T-helper 9 cell (primary cell): ENCODE measurements around the gene TEAD3.
"Not testable (repeated sequence)": the region's sequence is repeated elsewhere in the genome, so short reads cannot be mapped to it uniquely, and the experiment has no call there.

Experiments
- DNase-seq: peaks from one replicate; pipeline ENCODE4 v3.0.0-alpha.2; 2020

TEAD3 gene

DNA sequence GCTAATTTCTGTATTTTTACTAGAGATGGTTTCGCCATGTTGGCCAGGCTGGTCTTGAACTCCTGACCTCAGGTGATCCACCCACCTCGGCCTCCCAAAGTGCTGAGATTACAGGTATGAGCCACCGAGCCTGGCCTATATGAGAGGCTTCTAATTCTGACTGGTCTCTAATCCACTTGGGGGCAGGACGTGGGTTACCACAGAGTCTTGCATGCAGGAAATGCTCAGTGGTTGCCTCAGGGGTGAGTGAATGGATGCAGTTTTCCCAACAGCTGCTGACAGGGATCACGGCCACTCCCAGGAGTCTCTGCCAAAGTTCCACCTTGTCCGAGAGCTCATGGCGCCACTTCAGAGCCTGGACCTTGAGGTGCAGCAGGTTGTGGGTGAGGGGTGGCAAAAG is 51.2 kb downstream of the TEAD3 start:
- DNase-seq, result no peak

- DNase-seq, result no peak
These were observed 53.4 kb downstream of the TEAD3 start for GRCh38 chr6:35443341-35444030.

DNA sequence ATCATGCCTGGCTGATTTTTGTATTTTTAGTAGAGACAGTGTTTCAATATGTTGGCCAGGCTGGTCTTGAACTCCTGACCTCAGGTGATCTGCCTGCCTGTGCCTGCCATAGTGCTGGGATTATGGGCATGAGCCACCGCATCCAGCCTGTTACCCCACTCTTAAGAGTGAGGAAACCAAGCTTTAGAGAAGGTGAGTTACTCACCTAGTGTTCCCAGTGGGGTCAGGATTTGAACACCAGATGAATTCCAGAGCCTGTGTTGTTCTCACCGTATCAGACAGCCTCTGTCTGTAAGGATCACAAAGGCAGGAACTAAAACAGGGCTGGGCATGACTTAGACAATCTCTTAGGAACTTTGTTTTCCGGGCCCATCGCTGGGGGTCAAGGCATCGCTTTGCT is 54.2 kb downstream of the TEAD3 start:
- no peak for DNase-seq

DNA sequence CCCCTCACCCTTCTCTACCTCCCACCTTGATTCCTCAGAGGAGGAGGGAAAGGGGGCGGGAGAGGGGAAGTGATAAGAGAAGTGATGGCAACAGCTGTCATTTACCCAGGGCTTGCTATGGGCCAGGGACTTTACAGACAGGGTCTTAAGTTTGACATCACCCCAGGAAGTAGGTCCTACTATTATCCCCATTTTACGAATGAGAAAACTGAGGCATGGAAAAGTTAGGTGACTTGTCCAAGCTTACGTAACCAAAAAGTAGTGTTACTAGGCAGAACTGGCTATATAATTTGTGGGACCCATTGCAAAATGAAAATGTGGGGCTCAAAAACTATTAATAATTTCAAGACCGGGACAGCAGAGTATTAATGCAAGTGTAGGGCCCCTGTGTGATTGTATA is 55.2 kb downstream of the TEAD3 start:
- DNase-seq, result no peak

DNA sequence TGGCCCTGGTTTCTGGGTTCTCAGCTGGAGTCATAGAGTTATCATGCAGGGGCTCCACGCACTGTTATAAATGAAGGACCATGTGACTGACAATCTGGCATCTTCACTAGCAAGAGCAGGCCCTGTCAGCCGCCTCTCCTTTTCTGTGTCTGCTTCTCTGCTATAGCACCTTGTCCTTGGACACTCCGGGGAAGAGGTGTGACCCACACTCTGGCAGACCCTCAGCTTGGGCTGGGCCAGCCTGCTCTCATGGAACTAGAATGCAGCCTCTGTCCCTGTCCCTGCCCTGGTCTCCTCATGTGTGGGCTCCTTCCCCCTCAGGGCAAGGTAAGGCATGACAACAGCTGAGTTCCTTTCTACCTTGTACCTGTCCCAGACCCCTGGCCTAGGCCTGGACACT is 55.7 kb downstream of the TEAD3 start:
- no peak for DNase-seq

GRCh38 chr6:35439308-35439707 is 57.6 kb downstream of the TEAD3 start:
- no peak for DNase-seq

DNA sequence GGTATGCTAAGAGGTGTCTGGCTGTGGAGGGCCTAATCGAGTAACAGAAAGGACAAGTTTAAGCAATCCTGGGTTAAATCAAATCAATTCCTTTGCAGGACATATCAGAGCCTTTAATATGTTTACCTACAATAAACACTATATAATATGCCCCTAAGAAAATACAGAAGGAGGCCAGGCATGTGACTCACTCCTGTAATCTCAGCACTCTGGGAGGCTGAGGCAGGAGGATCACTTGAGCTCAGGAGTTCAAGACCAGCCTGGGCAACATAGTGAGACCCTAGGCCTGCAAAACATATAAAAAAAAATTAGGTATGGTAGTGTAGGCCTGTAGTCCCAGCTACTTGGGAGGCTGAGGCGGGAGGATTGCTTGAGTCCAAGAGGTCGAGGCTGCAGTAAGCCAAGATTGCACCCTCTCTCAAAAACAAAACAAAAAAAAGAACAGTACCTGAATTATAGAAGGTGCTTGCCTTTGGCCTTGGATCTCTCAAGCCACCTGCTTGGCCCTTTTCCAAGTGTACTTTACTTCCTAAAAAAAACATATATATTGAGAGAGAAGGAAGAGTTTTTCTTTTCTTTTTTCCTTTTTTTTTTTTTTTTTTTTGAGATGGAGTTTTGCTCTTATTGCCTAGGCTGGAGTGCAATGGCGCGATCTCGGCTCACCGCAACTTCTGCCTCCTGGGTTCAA is 58.4 kb downstream of the TEAD3 start:
- DNase-seq, result not testable (repeated sequence)

GRCh38 chr6:35436071-35436857 is 60.6 kb downstream of the TEAD3 start:
- no peak for DNase-seq

DNA sequence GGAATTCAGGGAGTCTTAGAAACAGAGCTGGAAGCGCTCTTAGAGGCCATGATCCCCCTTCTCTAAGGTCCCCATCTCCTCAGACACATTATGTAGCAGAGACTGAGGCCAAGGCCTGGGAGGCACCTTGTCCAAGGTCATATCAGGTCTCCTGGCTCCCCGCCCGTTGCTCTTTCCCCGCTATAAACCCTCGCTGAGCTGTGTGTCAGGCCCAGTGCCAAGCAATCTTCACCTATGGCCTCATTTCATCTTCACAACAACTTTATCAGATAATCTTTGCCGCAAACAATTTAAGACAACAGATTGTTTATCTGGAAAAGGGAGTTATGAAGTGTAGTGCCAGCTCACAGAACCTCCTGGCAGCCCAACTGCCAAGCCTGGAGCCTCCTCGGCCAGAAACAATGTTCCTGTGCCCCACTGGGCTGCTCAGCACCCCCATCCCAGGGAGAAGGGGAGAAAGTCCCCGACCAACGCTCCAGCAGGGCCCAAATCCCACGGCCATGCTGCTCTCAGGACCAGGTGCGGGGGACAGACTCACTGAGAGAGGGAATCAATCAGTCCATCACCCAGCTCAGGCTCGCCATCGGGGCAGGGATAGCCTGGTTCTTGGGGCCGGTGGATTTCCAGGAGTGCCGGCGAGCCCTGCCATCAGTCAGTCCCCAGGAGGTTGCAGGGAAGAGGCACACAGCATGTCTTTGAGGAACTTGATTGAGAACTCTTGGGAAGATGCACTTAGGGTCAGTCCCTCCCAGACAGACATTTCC is 61.6 kb downstream of the TEAD3 start:
- no peak for DNase-seq

- not testable (repeated sequence) for DNase-seq
These were observed 64.2 kb downstream of the TEAD3 start for GRCh38 chr6:35432702-35433101.

DNA sequence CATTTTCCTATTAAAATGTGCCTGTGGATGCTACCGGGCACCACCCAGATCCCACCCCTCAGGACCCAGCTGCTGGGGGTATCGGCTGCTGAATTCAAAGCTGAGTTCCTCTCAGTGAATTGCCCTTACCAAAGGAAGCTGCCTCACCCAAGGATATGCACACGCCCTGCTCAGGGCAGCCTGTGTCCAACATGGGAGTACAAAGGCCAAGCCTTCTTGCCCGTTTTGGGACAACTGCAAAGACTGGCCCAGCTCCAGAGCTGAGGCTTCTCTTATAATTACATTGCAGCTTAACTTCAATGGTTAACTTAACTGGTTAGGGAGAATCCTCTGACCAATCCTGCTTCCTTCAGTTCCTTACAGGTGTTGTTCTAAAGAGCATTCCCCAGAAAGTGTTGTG is 64.6 kb downstream of the TEAD3 start:
- DNase-seq, result no peak

DNA sequence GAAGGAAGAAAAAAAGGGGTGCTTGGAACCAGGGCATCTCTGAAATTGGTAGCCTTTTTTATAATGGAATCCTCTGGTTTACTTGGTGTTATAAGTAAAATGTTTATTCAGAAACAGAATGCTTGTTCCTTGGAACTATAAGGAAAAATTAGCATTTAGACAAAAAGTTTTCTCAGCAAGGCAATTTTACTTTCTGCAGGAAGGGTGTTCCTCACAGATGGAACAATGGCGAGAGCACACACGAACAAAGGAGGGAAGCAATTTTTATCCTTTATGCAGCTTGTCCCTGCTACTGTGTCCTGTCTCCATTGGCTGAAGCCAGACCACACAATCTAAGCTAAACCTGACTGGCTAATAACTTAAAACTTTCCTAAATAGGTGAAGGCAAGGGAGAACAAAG is 67.4 kb downstream of the TEAD3 start:
- DNase-seq, result no peak

DNA sequence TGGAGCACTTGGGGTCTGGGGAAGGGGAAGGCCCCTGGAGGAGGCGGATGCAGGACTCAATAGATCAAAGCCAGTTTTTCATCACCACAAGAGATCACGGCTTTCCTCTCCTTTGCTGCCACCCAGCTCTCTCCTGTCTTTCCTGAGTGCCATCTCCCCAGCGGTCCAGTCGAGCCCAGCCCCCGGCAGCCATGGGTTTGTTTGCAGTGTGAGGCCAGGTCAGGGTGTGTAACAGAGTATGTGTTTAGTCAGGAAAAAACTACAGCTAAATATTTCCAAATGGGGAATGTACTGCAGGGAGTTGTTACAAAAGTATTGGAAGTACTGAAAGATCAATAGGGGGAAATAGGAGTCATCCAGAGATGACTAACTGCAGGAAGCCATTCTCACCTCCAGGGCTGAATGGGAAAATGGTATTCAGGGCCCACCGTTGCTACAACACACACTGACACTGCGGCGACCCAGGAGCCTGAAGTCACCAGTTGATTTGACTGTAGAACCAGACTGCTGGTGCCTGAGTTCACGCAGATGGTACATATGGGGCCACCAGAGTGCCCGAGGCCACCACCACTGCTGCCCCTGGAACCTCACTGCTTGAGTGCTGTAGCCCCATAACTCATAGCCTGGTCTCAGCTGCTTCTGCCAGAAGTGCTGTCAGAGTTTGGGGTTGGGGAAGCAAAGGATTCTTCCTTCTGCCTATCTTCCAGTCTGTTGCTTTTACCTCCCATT is 68.3 kb downstream of the TEAD3 start:
- DNase-seq, result no peak

- DNase-seq, result no peak
These were observed 69.0 kb downstream of the TEAD3 start for GRCh38 chr6:35427851-35428321.

GRCh38 chr6:35427435-35427834 is 69.4 kb downstream of the TEAD3 start:
- no peak for DNase-seq

GRCh38 chr6:35426074-35426473 is 70.8 kb downstream of the TEAD3 start:
- no peak for DNase-seq

DNA sequence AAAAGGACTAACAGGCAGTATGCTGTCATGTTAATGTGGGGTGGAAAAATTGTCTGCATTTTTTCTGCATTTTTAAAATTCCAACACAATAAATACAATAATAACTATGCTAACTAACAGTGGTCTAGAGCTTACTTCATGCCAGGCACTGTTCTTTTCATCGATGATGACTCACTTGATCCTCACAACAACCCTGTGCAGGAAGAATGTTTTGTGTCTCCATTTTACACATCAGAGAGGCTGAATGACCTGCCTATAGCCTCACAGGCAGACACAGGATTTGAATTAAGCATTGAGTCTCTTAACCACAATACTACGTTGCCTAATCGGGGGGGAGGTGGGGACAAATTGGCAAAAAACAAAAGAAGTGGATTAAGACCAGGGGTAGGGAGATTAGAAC is 71.6 kb downstream of the TEAD3 start:
- no peak for DNase-seq
